Dermis blood vessel endothelial cell (primary cell): ENCODE results near the gene CSRP3. TPM values are rescaled to one million over a fixed set of nuclear protein-coding genes. Genes with fewer than 3 reads are reported as not detected.
"Not testable (repeated sequence)": the region's sequence is repeated elsewhere in the genome, so short reads cannot be mapped to it uniquely, and the experiment has no call there.

Source experiments
- DNase-seq: peaks from one replicate; pipeline ENCODE4 v3.0.0; 2010
- total RNA-seq: library from RNA; depleted of rRNA; stranded (reverse); fragments of >200 nt; gene quantifications from 2 replicates; pipeline ENCODE4 v1.2.3, GENCODE V29; 2014

Gene CSRP3
- total RNA-seq, 1 donor from 2014 or later = not detected

GRCh38 chr11:19185036-19185435 is 16.7 kb downstream of the CSRP3 start:
- no peak for DNase-seq

GRCh38 chr11:19183646-19184045 is 18.1 kb downstream of the CSRP3 start:
- DNase-seq = no peak

- no peak for DNase-seq
Observed at GRCh38 chr11:19181531-19182261, 20.1 kb downstream of the CSRP3 start.

- no peak for DNase-seq
Observed at GRCh38 chr11:19176629-19177186, 25.1 kb downstream of the CSRP3 start.

GRCh38 chr11:19173964-19174638 is 27.7 kb downstream of the CSRP3 start:
- DNase-seq = no peak

GRCh38 chr11:19173004-19173689 is 28.6 kb downstream of the CSRP3 start:
- no peak for DNase-seq

GRCh38 chr11:19168090-19168489 is 33.7 kb downstream of the CSRP3 start:
- DNase-seq = no peak

- DNase-seq = no peak
Observed at GRCh38 chr11:19164881-19165280, 36.9 kb downstream of the CSRP3 start.

GRCh38 chr11:19164230-19164855 is 37.4 kb downstream of the CSRP3 start:
- no peak for DNase-seq

- no peak for DNase-seq
Observed at GRCh38 chr11:19163617-19164016, 38.2 kb downstream of the CSRP3 start.

- DNase-seq = no peak
Observed at GRCh38 chr11:19162951-19163505, 38.8 kb downstream of the CSRP3 start.

- no peak for DNase-seq
Observed at GRCh38 chr11:19161651-19162050, 40.1 kb downstream of the CSRP3 start.

- peak; percentile 23 for DNase-seq
Observed at GRCh38 chr11:19160847-19161246, 40.9 kb downstream of the CSRP3 start.

- no peak for DNase-seq
Observed at GRCh38 chr11:19156892-19157291, 44.9 kb downstream of the CSRP3 start.

- no peak for DNase-seq
Observed at GRCh38 chr11:19145319-19145718, 56.5 kb downstream of the CSRP3 start.

- not testable (repeated sequence) for DNase-seq
Observed at GRCh38 chr11:19136884-19137283, 64.9 kb downstream of the CSRP3 start.

- DNase-seq = no peak
Observed at GRCh38 chr11:19134004-19134403, 67.8 kb downstream of the CSRP3 start.

Other genes starting within 250 kb of the CSRP3 start
- gene MRGPRX2, start 141.3 kb downstream of the CSRP3 start, total RNA-seq = not detected in 2 replicates
- 33.5 and 40.4 TPM in 2 replicates for gene ZDHHC13, start 84.8 kb downstream of the CSRP3 start, total RNA-seq
- gene E2F8, start 39.0 kb upstream of the CSRP3 start, total RNA-seq = 1.0 and 3.4 TPM in 2 replicates